Lower lobe of right lung (tissue), 2 donors: Measurements from ENCODE around the gene CADPS2. TPM values are rescaled to one million over a fixed set of nuclear protein-coding genes. Genes with fewer than 3 reads are reported as not detected.
"Not testable (repeated sequence)": the region's sequence is repeated elsewhere in the genome, so short reads cannot be mapped to it uniquely, and the experiment has no call there.

ENCODE experiments used
- ATAC-seq, 2 donors: fragments of 200-7000 bp; cut with Tn5 transposase; one replicate each; pipeline ENCODE4 v1.9.1; 2020 to 2022; ENCODE audit warnings: mild to moderate bottlenecking in 2 of 2, moderate library complexity in 2 of 2
- DNase-seq: peaks from one replicate; pipeline ENCODE4 v3.0.0-alpha.2; 2020
- H3K27ac ChIP-seq: fragments of 200-600 bp; one replicate; pipeline ENCODE4 v1.8.0; 2022
- H3K27me3 ChIP-seq: fragments of 200-600 bp; one replicate; pipeline ENCODE4 v1.8.0; 2022; ENCODE audit warnings: low read depth
- H3K36me3 ChIP-seq: fragments of 200-600 bp; one replicate; pipeline ENCODE4 v1.8.0; 2022; ENCODE audit warnings: mild to moderate bottlenecking
- H3K4me1 ChIP-seq: fragments of 200-600 bp; one replicate; pipeline ENCODE4 v1.8.0; 2022
- H3K4me3 ChIP-seq: fragments of 200-600 bp; one replicate; pipeline ENCODE4 v1.8.0; 2022; ENCODE audit warnings: mild to moderate bottlenecking
- H3K9me3 ChIP-seq: fragments of 200-600 bp; one replicate; pipeline ENCODE4 v1.8.0; 2022
- intact Hi-C: fragments of 100-400 bp; cut with DNase I; formaldehyde crosslinking; loops from one replicate; pipeline ENCODE4 v1.11.0; 2022
- total RNA-seq: library from RNA; stranded (reverse); fragmentation: NEBNext Ultra II Directional; extraction: Animal tissue kit (Norgen Biotek cat#: 25700); gene quantifications from one replicate; pipeline ENCODE4 v1.2.1, GENCODE V29; 2021
- TF ChIP-seq, protein P1 (sequence below): fragments of 200-600 bp; IDR thresholded peaks from one replicate; pipeline ENCODE4 v1.8.0; 2022; ENCODE audit warnings: antibody characterized with exemption, mild to moderate bottlenecking
- donor health status: DM: no; HTN: yes; CAD: no; lungs with severe emphysema.

Gene CADPS2
- total RNA-seq, 1 donor from 2014 or later: 41.1 TPM

DNA sequence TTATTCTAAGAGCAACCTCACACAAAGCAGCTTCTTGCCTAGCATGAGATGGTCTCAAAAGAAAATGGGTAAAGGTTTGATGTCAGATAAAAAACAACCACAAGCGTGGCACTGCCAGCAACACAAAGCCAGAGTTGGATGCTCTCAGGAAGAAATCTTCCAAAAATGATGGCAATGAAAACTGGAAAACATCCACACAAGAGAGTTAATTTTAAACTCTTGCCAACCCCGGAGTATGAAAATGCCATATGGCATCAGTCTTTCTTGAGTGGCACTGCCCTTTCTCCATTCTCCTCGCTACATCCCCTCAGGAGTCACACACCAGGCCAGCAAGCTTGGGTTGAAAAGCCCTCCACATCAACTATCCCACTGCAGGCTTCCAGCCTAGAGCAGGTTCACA lies 41.0 kb downstream of the CADPS2 start:
- TF ChIP-seq, protein P1, sequence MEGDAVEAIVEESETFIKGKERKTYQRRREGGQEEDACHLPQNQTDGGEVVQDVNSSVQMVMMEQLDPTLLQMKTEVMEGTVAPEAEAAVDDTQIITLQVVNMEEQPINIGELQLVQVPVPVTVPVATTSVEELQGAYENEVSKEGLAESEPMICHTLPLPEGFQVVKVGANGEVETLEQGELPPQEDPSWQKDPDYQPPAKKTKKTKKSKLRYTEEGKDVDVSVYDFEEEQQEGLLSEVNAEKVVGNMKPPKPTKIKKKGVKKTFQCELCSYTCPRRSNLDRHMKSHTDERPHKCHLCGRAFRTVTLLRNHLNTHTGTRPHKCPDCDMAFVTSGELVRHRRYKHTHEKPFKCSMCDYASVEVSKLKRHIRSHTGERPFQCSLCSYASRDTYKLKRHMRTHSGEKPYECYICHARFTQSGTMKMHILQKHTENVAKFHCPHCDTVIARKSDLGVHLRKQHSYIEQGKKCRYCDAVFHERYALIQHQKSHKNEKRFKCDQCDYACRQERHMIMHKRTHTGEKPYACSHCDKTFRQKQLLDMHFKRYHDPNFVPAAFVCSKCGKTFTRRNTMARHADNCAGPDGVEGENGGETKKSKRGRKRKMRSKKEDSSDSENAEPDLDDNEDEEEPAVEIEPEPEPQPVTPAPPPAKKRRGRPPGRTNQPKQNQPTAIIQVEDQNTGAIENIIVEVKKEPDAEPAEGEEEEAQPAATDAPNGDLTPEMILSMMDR: no peak
- Histone ChIP-seq H3K4me1 (peaks cover 22% of the 10 kb centered on the region), H3K4me3 (no peak overlapping the region), H3K27me3 (no peaks in the 10 kb centered on the region), H3K27ac (no peak overlapping the region), H3K36me3 (no peaks in the 10 kb centered on the region), H3K9me3 (no peaks in the 10 kb centered on the region)
- intact Hi-C loops: no loop called here
- DNase-seq (no peak), ATAC-seq (no peak)

DNA sequence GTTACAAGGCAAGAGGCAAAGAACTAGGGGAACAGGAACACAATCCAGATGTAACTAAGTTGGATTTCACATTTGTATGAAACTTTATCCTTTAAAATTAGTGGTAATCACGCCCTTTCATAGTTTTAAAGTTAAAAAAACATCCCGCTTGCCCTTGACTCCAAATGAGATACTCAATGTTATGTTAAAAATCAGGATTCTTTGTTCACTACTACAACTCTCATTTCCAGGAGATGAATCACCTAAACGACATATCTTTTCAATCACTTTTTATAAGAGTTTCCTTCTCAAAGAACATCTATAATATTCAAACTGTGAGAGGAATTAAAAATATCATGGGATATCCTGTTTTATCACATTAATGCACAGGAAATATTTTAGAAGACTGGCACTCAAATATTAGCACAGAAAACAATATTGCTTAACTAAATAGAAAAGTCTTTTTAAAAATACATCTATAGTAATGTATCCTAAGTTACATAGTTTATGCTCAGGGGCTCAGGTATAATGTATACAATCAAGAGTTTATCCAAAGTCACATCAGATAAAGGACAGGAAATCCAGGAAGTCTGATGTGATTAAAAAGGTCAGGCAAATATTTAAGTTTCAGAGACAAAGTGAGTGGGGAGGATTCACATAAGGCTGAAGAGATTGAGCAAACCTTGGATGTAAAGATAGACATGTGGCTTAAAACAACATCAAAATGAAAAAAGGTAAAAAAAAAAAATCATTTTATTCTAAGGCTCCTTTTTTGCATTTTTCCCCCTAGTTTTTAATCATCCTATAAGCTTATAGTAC lies 41.9 kb downstream of the CADPS2 start:
- Histone ChIP-seq H3K4me1 (peaks cover 22% of the 10 kb centered on the region), H3K9me3 (no peaks in the 10 kb centered on the region), H3K27me3 (no peaks in the 10 kb centered on the region), H3K4me3 (no peak overlapping the region), H3K27ac (no peak overlapping the region), H3K36me3 (no peaks in the 10 kb centered on the region)
- no peak for ATAC-seq
- intact Hi-C loops: no loop called here
- no peak for DNase-seq
- TF ChIP-seq, protein P1: no peak

DNA sequence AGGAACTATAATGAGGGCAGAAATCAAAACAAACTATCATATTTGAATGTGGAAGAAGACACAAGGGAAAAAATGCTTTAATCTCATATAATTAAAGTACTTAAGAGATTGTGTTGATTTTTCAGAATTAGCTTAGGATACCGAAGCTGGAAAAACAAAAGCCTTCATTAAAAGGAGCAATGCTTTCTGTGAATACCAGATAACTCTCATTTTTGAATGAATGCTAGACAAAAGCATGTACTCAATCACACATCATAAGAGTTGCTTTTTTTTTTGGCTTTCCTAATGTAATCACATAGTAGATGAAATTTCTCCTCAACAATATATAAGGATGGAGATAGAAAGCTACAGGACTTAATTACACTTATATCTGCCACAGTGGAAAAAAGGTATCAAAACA lies 43.3 kb downstream of the CADPS2 start:
- H3K4me1 ChIP-seq: peaks cover 22% of the 10 kb centered on the region
- DNase-seq (no peak), ATAC-seq (no peak)
- H3K27me3 ChIP-seq: no peaks in the 10 kb centered on the region
- TF ChIP-seq, protein P1: no peak
- no peak overlapping the region for H3K27ac ChIP-seq
- intact Hi-C loops: no loop called here
- no peaks in the 10 kb centered on the region for H3K36me3 ChIP-seq
- H3K4me3 ChIP-seq: no peak overlapping the region
- H3K9me3 ChIP-seq: no peaks in the 10 kb centered on the region

DNA sequence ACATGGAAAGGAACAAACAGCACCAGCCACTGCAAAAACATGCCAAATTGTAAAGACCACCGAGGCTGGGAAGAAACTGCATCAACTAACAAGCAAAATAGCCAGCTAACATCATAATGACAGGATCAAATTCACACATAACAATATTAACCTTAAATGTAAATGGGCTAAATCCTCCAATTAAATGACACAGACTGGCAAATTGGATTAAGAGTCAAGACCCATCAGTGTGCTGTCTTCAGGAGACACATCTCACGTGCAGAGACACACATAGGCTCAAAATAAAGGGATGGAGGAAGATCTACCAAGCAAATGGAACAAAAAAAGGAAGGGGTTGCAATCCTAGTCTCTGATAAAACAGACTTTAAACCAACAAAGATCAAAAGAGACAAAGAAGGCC lies 50.0 kb downstream of the CADPS2 start:
- ATAC-seq, H3K36me3 ChIP-seq, H3K4me3 ChIP-seq, H3K27ac ChIP-seq, H3K27me3 ChIP-seq, DNase-seq, intact Hi-C loops, H3K4me1 ChIP-seq, H3K9me3 ChIP-seq: not testable (repeated sequence)

DNA sequence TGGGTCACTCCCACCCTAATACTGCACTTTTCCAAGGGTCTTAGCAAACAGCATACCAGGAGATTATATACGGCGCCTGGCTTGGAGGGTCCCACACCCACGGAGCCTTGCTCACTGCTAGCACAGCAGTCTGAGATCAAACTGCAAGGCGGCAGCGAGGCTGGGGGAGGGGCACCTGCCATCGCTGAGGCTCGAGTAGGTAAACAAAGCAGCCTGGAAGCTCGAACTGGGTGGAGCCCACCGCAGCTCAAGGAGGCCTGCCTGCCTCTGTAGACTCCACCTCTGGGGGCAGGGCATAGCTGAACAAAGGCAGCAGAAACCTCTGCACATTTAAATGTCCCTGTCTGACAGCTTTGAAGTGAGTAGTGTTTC lies 51.7 kb downstream of the CADPS2 start:
- H3K27ac ChIP-seq, H3K27me3 ChIP-seq, ATAC-seq, H3K36me3 ChIP-seq, H3K4me3 ChIP-seq, H3K9me3 ChIP-seq, intact Hi-C loops, H3K4me1 ChIP-seq: not testable (repeated sequence)
- peak; percentile 54 for DNase-seq

DNA sequence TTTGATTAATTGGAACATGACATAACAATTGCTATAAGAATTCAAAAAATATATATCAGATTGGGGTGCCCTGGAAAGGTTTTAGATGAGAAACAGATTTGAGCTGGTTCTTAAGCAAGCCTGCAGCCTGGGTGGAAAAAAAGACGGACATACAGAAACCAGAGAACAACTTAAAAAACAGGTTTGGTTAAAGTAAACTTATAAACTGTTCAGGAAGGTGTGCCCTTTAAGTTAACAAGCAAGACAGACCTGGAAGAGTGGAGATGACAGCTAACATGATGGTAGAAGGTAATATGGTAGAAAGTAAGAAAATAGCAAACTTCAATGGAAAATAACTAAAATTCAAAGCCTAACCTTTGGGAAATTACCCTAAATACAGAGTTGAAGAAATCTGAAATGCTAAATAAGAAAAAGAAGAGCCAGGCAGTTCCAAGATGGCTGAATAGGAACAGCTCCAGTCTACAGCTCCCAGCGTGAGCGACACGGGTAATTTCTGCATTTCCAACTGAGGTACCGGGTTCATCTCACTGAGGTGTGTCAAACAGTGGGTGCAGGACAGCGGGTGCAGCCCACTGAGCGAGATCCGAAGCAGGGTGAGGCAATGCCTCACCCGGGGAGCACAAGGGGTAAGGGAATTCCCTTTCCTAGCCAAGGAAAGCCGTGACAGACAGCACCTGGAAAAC lies 52.2 kb downstream of the CADPS2 start:
- ATAC-seq: peak in 1 of 2 donors; percentile 43
- no peak overlapping the region for H3K4me3 ChIP-seq
- H3K27ac ChIP-seq: no peak overlapping the region
- intact Hi-C loops: no loop called here
- H3K27me3 ChIP-seq: no peaks in the 10 kb centered on the region
- H3K9me3 ChIP-seq: no peaks in the 10 kb centered on the region
- H3K4me1 ChIP-seq: no peaks in the 10 kb centered on the region
- H3K36me3 ChIP-seq: no peaks in the 10 kb centered on the region
- TF ChIP-seq, protein P1: no peak
- no peak for DNase-seq
